Central memory CD8-positive, alpha-beta T cell (primary cell): Measurements from ENCODE around the gene CRTAP.
"Not testable (repeated sequence)": the region's sequence is repeated elsewhere in the genome, so short reads cannot be mapped to it uniquely, and the experiment has no call there.

Experiments
- ATAC-seq: fragments of 150-1000 bp; cut with Tn5 transposase; replicated peaks from 2 replicates; pipeline ENCODE4 v1.10.0; 2022; ENCODE audit warnings: mild to moderate bottlenecking, moderate FRiP score, moderate number of reproducible peaks; ENCODE audit not compliant: poor library complexity, severe bottlenecking; ENCODE audit errors: extremely low read depth
- DNase-seq, 2 donors: peaks; one replicate each; pipeline ENCODE4 v3.0.0; 2021; ENCODE audit warnings: low spot score in 2 of 2
- H3K27ac Mint-ChIP-seq: one replicate; pipeline ENCODE4 v1.8.0; 2022; ENCODE audit warnings: low read depth, mild to moderate bottlenecking, moderate library complexity, mixed read lengths
- H3K27me3 Mint-ChIP-seq: one replicate; pipeline ENCODE4 v1.8.0; 2022; ENCODE audit warnings: mixed read lengths
- H3K36me3 Mint-ChIP-seq: one replicate; pipeline ENCODE4 v1.8.0; 2022; ENCODE audit warnings: mild to moderate bottlenecking, moderate library complexity, mixed read lengths; ENCODE audit not compliant: insufficient read depth
- H3K4me1 Mint-ChIP-seq: one replicate; pipeline ENCODE4 v1.8.0; 2022; ENCODE audit warnings: mixed read lengths
- H3K4me3 Mint-ChIP-seq: one replicate; pipeline ENCODE4 v1.8.0; 2022; ENCODE audit warnings: mild to moderate bottlenecking, moderate library complexity, mixed read lengths
- H3K9me3 Mint-ChIP-seq: one replicate; pipeline ENCODE4 v1.8.0; 2022; ENCODE audit warnings: mixed read lengths

CRTAP gene

GRCh38 chr3:33173672-33174071, 59.9 kb downstream of the CRTAP start:
- Mint-ChIP-seq H3K27me3 (no peaks in the 10 kb centered on the region), H3K36me3 (peaks cover 1% of the 10 kb centered on the region), H3K4me1 (peaks cover 12% of the 10 kb centered on the region), H3K27ac (no peak overlapping the region), H3K4me3 (no peak overlapping the region), H3K9me3 (no peaks in the 10 kb centered on the region)
- DNase-seq (no peak), ATAC-seq (no peak)

GRCh38 chr3:33174095-33174494, 60.3 kb downstream of the CRTAP start:
- no peaks in the 10 kb centered on the region for H3K27me3 Mint-ChIP-seq
- H3K9me3 Mint-ChIP-seq: no peaks in the 10 kb centered on the region

GRCh38 chr3:33174711-33175414, 61.0 kb downstream of the CRTAP start:
- Mint-ChIP-seq H3K4me1 (peaks cover 12% of the 10 kb centered on the region), H3K36me3 (peaks cover 1% of the 10 kb centered on the region), H3K27me3 (no peaks in the 10 kb centered on the region), H3K9me3 (no peaks in the 10 kb centered on the region), H3K4me3 (no peak overlapping the region), H3K27ac (no peak overlapping the region)
- ATAC-seq (no peak), DNase-seq (no peak)

More at GRCh38 chr3:33174095-33174494, 60.3 kb downstream of the CRTAP start:
- ATAC-seq (no peak), DNase-seq (no peak)
- no peak overlapping the region for H3K27ac Mint-ChIP-seq
- H3K4me3 Mint-ChIP-seq: no peak overlapping the region
- H3K4me1 Mint-ChIP-seq: peaks cover 12% of the 10 kb centered on the region
- H3K36me3 Mint-ChIP-seq: peaks cover 1% of the 10 kb centered on the region

- Mint-ChIP-seq H3K36me3 (no peaks in the 10 kb centered on the region), H3K9me3 (peaks cover 7% of the 10 kb centered on the region), H3K27me3 (peaks cover 28% of the 10 kb centered on the region), H3K27ac (no peak overlapping the region), H3K4me1 (no peaks in the 10 kb centered on the region), H3K4me3 (no peak overlapping the region)
- DNase-seq: no peak
- no peak for ATAC-seq
Observed at GRCh38 chr3:33179132-33179531, 65.3 kb downstream of the CRTAP start.

DNA sequence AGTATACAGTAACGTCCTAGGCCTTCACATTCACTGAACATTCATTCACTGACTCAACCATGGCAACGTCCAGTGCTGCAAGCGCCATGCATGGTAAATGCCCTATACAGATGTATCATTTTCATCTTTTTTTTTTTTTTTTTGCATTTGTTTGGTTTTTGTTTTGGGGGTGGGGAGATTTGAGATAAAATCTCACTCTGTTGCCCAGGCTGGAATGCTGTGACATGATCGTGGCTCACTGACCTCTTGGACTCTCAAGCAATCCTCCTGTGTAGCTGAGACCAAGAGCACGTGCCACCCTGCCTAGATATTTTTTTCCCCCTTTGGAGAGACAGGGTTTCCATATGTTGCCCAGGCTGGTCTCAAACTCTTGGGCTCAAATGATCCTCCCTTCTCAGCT, 67.4 kb downstream of the CRTAP start:
- Mint-ChIP-seq H3K9me3 (peaks cover 7% of the 10 kb centered on the region), H3K27me3 (peaks cover 42% of the 10 kb centered on the region), H3K4me3 (no peak overlapping the region), H3K27ac (no peak overlapping the region), H3K36me3 (no peaks in the 10 kb centered on the region), H3K4me1 (no peaks in the 10 kb centered on the region)
- DNase-seq (no peak), ATAC-seq (no peak)

DNA sequence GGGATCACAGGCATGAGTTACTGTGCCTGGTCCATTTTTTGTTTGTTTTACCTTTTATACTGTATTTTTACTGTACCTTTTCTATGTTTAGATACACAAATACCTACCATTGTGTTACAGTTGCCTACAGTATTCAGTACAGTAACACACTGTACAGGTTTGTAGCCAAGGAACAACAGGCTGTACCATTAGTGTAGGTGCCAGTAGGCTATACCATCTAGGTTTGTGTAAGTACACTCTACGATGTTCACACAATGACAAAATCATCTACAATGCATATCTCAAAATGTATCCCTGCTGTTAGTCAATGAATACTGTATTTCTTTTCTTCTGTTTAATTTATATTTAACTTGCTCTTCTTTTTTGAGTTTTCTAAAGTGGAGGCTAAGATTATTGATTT, 67.8 kb downstream of the CRTAP start:
- H3K4me3 Mint-ChIP-seq, ATAC-seq, DNase-seq, H3K36me3 Mint-ChIP-seq, H3K4me1 Mint-ChIP-seq, H3K9me3 Mint-ChIP-seq, H3K27ac Mint-ChIP-seq: not testable (repeated sequence)
- H3K27me3 Mint-ChIP-seq: peaks cover 46% of the 10 kb centered on the region

DNA sequence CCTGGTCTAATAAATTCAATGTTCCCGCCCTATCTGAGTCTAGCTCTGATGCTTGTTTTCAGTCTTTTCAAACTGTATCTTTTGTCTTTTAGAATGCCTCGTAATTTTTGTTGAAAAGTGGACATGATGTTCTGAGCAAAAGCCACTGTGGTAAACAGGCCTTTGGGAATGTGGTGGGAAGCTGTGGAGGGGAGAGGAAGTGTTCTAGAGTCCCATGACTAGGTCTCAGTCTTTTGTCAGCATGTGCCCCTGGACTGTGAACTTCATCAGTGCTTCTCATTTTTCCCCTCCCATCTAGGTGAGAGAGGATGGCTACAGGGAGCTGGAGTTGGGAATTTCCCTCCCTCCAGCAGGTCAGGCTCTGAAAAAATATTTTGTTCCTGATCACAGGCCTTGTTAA, 71.0 kb downstream of the CRTAP start:
- no peaks in the 10 kb centered on the region for H3K4me1 Mint-ChIP-seq
- H3K9me3 Mint-ChIP-seq: peaks cover 7% of the 10 kb centered on the region
- H3K27me3 Mint-ChIP-seq: peaks cover 61% of the 10 kb centered on the region
- DNase-seq (no peak), ATAC-seq (no peak)
- no peak overlapping the region for H3K27ac Mint-ChIP-seq
- no peak overlapping the region for H3K4me3 Mint-ChIP-seq
- no peaks in the 10 kb centered on the region for H3K36me3 Mint-ChIP-seq

- no peak for DNase-seq
- no peak overlapping the region for H3K27ac Mint-ChIP-seq
- peaks cover 7% of the 10 kb centered on the region for H3K9me3 Mint-ChIP-seq
- H3K36me3 Mint-ChIP-seq: no peaks in the 10 kb centered on the region
- H3K27me3 Mint-ChIP-seq: peaks cover 65% of the 10 kb centered on the region
- H3K4me3 Mint-ChIP-seq: no peak overlapping the region
- no peak for ATAC-seq
- no peaks in the 10 kb centered on the region for H3K4me1 Mint-ChIP-seq
Observed at GRCh38 chr3:33186524-33187367, 72.9 kb downstream of the CRTAP start.

DNA sequence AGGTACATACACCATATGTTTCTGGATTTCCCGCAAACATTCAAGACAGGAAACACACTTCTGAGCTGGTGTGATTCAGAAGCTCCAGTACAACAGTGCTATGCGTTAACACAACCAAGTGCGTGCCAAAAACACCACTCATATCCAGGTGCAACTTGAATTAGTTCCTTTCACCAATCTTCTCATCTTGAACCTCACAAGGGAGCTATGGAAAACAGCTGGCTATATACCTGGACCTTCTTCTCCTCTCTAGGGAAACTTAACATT, 73.5 kb downstream of the CRTAP start:
- H3K4me3 Mint-ChIP-seq: no peak overlapping the region
- ATAC-seq (no peak), DNase-seq (no peak)
- no peak overlapping the region for H3K27ac Mint-ChIP-seq
- peaks cover 7% of the 10 kb centered on the region for H3K9me3 Mint-ChIP-seq
- peaks cover 59% of the 10 kb centered on the region for H3K27me3 Mint-ChIP-seq
- no peaks in the 10 kb centered on the region for H3K4me1 Mint-ChIP-seq
- H3K36me3 Mint-ChIP-seq: no peaks in the 10 kb centered on the region

- ATAC-seq (no peak), DNase-seq (no peak)
- Mint-ChIP-seq H3K4me3 (no peak overlapping the region), H3K36me3 (no peaks in the 10 kb centered on the region), H3K4me1 (no peaks in the 10 kb centered on the region), H3K27me3 (peaks cover 11% of the 10 kb centered on the region), H3K9me3 (no peaks in the 10 kb centered on the region), H3K27ac (no peak overlapping the region)
Observed at GRCh38 chr3:33194303-33194702, 80.5 kb downstream of the CRTAP start.

DNA sequence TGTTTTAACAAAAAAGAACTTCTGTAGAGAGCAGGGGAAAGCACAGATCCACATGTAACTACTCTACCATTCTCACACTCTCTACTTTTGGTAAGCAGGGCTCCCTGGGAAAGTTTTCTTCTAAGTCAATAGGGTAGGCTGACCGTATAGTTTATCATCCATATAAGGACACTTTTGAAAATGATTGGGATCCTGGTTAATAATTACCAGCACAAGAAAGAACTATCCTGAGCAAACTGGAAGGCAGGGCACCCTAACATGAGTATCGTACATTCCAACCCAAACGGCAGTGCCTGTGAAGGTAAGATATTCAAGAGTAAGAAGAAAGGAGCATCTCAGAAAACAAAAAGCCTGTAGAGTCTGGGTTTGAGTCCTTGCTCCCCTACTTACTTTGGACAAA, 82.7 kb downstream of the CRTAP start:
- H3K36me3 Mint-ChIP-seq: no peaks in the 10 kb centered on the region
- no peaks in the 10 kb centered on the region for H3K9me3 Mint-ChIP-seq
- H3K27me3 Mint-ChIP-seq: no peaks in the 10 kb centered on the region
- no peak for DNase-seq
- H3K4me3 Mint-ChIP-seq: no peak overlapping the region
- no peak overlapping the region for H3K27ac Mint-ChIP-seq
- ATAC-seq: no peak
- H3K4me1 Mint-ChIP-seq: no peaks in the 10 kb centered on the region
